C4-2B (cell line): ENCODE measurements around the gene KMT2D.

Experiments used
- ZFX ChIP-seq: fragments of 450-650 bp; IDR thresholded peaks from 2 replicates; pipeline ENCODE4 v1.6.1; 2017
- TF ChIP-seq, protein P1 (sequence below): fragments of 450-650 bp; conservative IDR thresholded peaks from 2 replicates; pipeline ENCODE4 v1.5.1; 2017; ENCODE audit warnings: mild to moderate bottlenecking

DNA sequence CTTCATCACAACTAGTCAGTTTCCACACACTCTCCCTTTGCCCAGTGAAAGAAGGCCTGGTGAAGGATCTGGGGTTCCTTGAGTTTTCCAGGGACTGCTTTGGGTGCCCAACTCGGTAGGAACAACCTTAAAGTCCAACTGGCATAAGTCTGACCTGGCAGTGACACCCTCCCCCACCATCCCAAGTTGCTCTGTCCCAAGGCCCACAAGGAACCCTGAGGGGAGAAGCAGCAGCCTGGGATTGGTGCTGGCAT is 1.6 kb downstream of the KMT2D start:
- TF ChIP-seq, protein P1, sequence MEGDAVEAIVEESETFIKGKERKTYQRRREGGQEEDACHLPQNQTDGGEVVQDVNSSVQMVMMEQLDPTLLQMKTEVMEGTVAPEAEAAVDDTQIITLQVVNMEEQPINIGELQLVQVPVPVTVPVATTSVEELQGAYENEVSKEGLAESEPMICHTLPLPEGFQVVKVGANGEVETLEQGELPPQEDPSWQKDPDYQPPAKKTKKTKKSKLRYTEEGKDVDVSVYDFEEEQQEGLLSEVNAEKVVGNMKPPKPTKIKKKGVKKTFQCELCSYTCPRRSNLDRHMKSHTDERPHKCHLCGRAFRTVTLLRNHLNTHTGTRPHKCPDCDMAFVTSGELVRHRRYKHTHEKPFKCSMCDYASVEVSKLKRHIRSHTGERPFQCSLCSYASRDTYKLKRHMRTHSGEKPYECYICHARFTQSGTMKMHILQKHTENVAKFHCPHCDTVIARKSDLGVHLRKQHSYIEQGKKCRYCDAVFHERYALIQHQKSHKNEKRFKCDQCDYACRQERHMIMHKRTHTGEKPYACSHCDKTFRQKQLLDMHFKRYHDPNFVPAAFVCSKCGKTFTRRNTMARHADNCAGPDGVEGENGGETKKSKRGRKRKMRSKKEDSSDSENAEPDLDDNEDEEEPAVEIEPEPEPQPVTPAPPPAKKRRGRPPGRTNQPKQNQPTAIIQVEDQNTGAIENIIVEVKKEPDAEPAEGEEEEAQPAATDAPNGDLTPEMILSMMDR, result no peak
- no peak for TF ChIP-seq ZFX
